DOHH2 (cell line): ENCODE data around the gene TTC7B.

Experiments
- EZH2phosphoT487 ChIP-seq: fragments of 200-600 bp; sonication (generic); IDR thresholded peaks from 2 replicates; pipeline ENCODE4 v1.6.1; 2017; ENCODE audit warnings: borderline replicate concordance, mild to moderate bottlenecking, antibody characterized with exemption, low read length, moderate library complexity, mixed read lengths
- TF ChIP-seq, protein P1 (sequence below): fragments of 200-600 bp; sonication (generic); IDR thresholded peaks from one replicate; pipeline ENCODE4 v1.5.1; 2014; ENCODE audit warnings: antibody characterized with exemption, mild to moderate bottlenecking, low read depth, low read length; ENCODE audit not compliant: poor library complexity, severe bottlenecking

DNA sequence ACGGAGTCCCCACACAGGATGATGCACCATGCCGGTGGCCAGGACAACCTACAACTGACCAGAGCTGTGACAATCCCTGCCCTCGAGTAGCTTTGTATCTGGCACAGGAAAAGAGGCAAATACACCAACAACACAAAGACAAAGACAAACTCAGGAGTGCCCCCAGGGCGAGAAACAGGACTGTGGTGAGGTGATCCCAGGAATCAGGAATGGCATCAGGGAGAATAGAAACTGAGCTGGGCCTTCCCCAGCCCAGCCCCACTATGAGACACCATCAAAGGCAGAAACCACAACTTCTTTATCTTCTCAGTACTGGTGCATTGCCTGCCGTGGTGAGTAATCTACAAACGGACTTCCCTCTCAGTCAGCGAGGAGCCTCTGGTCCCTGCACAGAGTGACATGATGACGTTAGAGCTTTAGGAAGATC lies 157.7 kb downstream of the TTC7B start:
- TF ChIP-seq, protein P1, sequence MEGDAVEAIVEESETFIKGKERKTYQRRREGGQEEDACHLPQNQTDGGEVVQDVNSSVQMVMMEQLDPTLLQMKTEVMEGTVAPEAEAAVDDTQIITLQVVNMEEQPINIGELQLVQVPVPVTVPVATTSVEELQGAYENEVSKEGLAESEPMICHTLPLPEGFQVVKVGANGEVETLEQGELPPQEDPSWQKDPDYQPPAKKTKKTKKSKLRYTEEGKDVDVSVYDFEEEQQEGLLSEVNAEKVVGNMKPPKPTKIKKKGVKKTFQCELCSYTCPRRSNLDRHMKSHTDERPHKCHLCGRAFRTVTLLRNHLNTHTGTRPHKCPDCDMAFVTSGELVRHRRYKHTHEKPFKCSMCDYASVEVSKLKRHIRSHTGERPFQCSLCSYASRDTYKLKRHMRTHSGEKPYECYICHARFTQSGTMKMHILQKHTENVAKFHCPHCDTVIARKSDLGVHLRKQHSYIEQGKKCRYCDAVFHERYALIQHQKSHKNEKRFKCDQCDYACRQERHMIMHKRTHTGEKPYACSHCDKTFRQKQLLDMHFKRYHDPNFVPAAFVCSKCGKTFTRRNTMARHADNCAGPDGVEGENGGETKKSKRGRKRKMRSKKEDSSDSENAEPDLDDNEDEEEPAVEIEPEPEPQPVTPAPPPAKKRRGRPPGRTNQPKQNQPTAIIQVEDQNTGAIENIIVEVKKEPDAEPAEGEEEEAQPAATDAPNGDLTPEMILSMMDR = no peak
- no peak for TF ChIP-seq EZH2phosphoT487
